HL-60 (cell line): ENCODE data around the gene TSNAXIP1.

Source experiments
- DNase-seq, 2 experiments: peaks; one replicate each; pipeline ENCODE4 v3.0.0-alpha.2; 2010 to 2020; ENCODE audit warnings: low read depth in 1 of 2, low spot score in 1 of 2
- H3K27ac ChIP-seq: fragments of 250-450 bp; sonication (Bioruptor Pico); replicated peaks from 2 replicates; pipeline ENCODE4 v1.5.1; 2020; ENCODE audit warnings: mild to moderate bottlenecking, moderate library complexity
- H3K27me3 ChIP-seq: fragments of 250-450 bp; sonication (Bioruptor Pico); 2 replicates; pipeline ENCODE4 v1.5.1; 2021; ENCODE audit warnings: mild to moderate bottlenecking, moderate library complexity; ENCODE audit not compliant: insufficient read depth, poor library complexity, severe bottlenecking
- H3K4me3 ChIP-seq: replicated peaks from 2 replicates; pipeline ENCODE4 v1.5.1; 2011; ENCODE audit warnings: mild to moderate bottlenecking, control low read depth, low read length; ENCODE audit not compliant: insufficient read depth
- GABPA ChIP-seq: IDR thresholded peaks from 2 replicates; pipeline ENCODE4 v1.6.1; 2012; ENCODE audit warnings: low read depth
- POLR2AphosphoS5 ChIP-seq: IDR thresholded peaks from 2 replicates; pipeline ENCODE4 v1.6.1; 2012; ENCODE audit warnings: low read depth
- SPI1 ChIP-seq: IDR thresholded peaks from 2 replicates; pipeline ENCODE4 v1.6.1; 2012; ENCODE audit warnings: low read depth, mild to moderate bottlenecking, borderline replicate concordance
- TF ChIP-seq, protein P1 (sequence below): IDR thresholded peaks from 2 replicates; pipeline ENCODE4 v1.6.1; 2012; ENCODE audit warnings: low read depth; ENCODE audit not compliant: insufficient replicate concordance
- TF ChIP-seq, protein P2 (sequence below): IDR thresholded peaks from one replicate; pipeline ENCODE4 v1.5.1; 2011; ENCODE audit warnings: low read length, control low read depth, inconsistent platforms; ENCODE audit not compliant: insufficient read depth

Gene TSNAXIP1

DNA sequence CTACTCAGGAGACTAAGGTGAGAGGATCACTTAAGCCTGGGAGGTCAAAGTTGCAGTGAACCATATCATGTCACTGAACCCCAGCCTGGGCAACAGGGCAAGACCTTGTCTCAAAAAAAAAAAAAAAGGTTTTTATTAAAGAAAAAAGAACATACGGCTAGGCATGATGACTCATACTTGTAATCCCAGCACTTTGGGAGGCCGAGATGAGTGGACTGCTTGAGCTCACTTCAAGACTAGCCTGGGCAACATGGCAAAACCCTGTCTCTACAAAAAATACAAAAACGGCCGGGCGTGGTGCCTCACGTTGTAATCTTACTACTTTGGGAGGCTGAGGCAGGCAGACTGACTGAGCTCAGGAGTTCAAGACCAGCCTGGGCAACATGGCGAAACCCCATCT lies 38.7 kb upstream of the TSNAXIP1 start:
- Histone ChIP-seq H3K27me3 (no peaks in the 10 kb centered on the region), H3K4me3 (no peak overlapping the region), H3K27ac (no peak overlapping the region)
- TF ChIP-seq, protein P1, sequence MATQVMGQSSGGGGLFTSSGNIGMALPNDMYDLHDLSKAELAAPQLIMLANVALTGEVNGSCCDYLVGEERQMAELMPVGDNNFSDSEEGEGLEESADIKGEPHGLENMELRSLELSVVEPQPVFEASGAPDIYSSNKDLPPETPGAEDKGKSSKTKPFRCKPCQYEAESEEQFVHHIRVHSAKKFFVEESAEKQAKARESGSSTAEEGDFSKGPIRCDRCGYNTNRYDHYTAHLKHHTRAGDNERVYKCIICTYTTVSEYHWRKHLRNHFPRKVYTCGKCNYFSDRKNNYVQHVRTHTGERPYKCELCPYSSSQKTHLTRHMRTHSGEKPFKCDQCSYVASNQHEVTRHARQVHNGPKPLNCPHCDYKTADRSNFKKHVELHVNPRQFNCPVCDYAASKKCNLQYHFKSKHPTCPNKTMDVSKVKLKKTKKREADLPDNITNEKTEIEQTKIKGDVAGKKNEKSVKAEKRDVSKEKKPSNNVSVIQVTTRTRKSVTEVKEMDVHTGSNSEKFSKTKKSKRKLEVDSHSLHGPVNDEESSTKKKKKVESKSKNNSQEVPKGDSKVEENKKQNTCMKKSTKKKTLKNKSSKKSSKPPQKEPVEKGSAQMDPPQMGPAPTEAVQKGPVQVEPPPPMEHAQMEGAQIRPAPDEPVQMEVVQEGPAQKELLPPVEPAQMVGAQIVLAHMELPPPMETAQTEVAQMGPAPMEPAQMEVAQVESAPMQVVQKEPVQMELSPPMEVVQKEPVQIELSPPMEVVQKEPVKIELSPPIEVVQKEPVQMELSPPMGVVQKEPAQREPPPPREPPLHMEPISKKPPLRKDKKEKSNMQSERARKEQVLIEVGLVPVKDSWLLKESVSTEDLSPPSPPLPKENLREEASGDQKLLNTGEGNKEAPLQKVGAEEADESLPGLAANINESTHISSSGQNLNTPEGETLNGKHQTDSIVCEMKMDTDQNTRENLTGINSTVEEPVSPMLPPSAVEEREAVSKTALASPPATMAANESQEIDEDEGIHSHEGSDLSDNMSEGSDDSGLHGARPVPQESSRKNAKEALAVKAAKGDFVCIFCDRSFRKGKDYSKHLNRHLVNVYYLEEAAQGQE: no peak
- TF ChIP-seq POLR2AphosphoS5 (no peak), SPI1 (no peak), GABPA (no peak)
- TF ChIP-seq, protein P2, sequence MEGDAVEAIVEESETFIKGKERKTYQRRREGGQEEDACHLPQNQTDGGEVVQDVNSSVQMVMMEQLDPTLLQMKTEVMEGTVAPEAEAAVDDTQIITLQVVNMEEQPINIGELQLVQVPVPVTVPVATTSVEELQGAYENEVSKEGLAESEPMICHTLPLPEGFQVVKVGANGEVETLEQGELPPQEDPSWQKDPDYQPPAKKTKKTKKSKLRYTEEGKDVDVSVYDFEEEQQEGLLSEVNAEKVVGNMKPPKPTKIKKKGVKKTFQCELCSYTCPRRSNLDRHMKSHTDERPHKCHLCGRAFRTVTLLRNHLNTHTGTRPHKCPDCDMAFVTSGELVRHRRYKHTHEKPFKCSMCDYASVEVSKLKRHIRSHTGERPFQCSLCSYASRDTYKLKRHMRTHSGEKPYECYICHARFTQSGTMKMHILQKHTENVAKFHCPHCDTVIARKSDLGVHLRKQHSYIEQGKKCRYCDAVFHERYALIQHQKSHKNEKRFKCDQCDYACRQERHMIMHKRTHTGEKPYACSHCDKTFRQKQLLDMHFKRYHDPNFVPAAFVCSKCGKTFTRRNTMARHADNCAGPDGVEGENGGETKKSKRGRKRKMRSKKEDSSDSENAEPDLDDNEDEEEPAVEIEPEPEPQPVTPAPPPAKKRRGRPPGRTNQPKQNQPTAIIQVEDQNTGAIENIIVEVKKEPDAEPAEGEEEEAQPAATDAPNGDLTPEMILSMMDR: no peak
- no peak for DNase-seq

DNA sequence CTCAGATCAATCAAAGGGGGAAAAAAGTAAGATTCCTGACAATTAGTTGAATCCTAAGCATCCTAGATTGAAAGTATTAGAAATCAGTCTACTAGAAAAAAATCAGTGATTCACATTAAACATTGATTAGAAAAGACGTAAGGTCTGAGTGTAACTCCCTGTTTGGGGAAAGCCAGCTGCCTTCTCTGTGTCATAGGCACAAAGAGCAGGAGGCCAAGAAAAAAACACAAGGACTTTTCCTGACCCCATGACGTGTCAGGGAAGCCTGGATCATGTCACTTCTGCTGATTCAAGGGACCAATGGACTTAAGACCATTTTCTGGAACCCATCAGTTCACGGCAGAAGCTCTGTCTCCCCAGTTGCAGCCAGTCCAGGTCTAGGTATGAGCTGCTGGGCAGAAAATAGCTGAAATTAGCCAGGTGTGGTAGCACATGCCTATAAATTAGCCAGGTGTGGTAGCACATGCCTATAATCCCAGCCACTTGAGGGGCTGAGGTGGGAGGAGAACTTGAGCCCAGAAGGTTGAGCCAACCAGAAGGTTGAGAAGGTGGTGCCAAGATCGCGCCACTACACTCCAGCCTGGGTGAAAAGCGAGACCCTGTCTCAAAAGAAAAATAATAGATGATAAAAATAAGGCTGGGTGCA lies 36.2 kb upstream of the TSNAXIP1 start:
- Histone ChIP-seq H3K4me3 (no peak overlapping the region), H3K27ac (no peak overlapping the region), H3K27me3 (no peaks in the 10 kb centered on the region)
- no peak for DNase-seq
- TF ChIP-seq GABPA (no peak), POLR2AphosphoS5 (no peak)
- TF ChIP-seq, protein P2: no peak
- TF ChIP-seq, protein P1: no peak

DNA sequence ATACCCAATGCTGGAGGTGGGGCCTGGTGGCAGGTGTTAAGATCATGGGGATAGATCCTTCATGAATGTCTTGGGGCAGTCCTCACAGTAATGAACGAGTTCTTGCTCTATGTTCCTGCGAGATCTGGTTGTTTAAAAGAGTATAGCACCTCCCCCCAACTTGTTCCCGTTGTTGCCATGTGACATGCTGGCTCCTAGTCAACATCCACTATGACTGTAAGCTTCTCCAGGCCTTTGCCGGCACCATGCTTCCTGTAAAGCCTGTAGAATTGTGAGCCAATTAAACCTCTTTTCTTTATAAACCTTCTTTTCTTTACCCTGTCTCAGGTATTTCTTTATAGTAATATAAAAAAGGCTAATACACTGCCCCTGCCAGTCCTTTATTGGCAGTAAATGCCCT lies 33.6 kb upstream of the TSNAXIP1 start:
- H3K27ac ChIP-seq: no peak overlapping the region
- no peak for DNase-seq
- TF ChIP-seq GABPA (no peak), POLR2AphosphoS5 (no peak), SPI1 (no peak)
- TF ChIP-seq, protein P2: no peak
- TF ChIP-seq, protein P1: no peak
- no peak overlapping the region for H3K4me3 ChIP-seq
- no peaks in the 10 kb centered on the region for H3K27me3 ChIP-seq
